Esophagus squamous epithelium (tissue), 5 donors: ENCODE measurements around the gene KLHL33. TPM values are rescaled to one million over a fixed set of nuclear protein-coding genes. Genes with fewer than 3 reads are reported as not detected.

Experiments
- DNase-seq: peaks from one replicate; lab custom pipeline; 2025; lab: John Stamatoyannopoulos, UW
- H3K27ac ChIP-seq, 4 donors: fragments of 200-600 bp; sonication (generic); one replicate each; pipeline ENCODE4 v1.5.1; 2016 to 2019; ENCODE audit warnings: mild to moderate bottlenecking in 1 of 4
- H3K27me3 ChIP-seq, 4 donors: fragments of 200-600 bp; sonication (generic); 1 replicate in 3 of 4; 2 replicates in 1 of 4; pipeline versions ENCODE4 v1.5.1 to v1.6.0; 2017 to 2021; ENCODE audit warnings: antibody characterized with exemption in 1 of 4
- H3K36me3 ChIP-seq, 3 donors: fragments of 200-600 bp; sonication (generic); one replicate each; pipeline ENCODE4 v1.5.1; 2016 to 2019
- H3K4me1 ChIP-seq, 3 donors: fragments of 200-600 bp; sonication (generic); one replicate each; pipeline ENCODE4 v1.5.1; 2017 to 2019
- H3K4me3 ChIP-seq, 4 donors: fragments of 200-600 bp; sonication (generic); 1 replicate in 3 of 4; 2 replicates in 1 of 4; pipeline ENCODE4 v1.5.1; 2016 to 2019; ENCODE audit warnings: mild to moderate bottlenecking in 2 of 4, moderate library complexity in 1 of 4
- H3K9me3 ChIP-seq, 3 donors: fragments of 200-600 bp; sonication (generic); one replicate each; pipeline ENCODE4 v1.5.1; 2016 to 2019
- CTCF ChIP-seq, 6 experiments: fragments of 450-650 bp in 4 of 6; fragments of 200-600 bp in 2 of 6; sonication (generic) in 2 of 6; IDR thresholded peaks; one replicate each; pipeline ENCODE4 v1.5.1; 2016 to 2019; ENCODE audit warnings: antibody characterized with exemption in 6 of 6, mild to moderate bottlenecking in 4 of 6, moderate library complexity in 4 of 6
- POLR2A ChIP-seq, 4 donors: fragments of 450-650 bp; IDR thresholded peaks; one replicate each; pipeline ENCODE4 v1.6.1; 2017; ENCODE audit warnings: antibody characterized with exemption in 4 of 4, mild to moderate bottlenecking in 4 of 4, moderate library complexity in 3 of 4
- WGBS, 2 donors: methylation state at CpG; one replicate each; pipeline ENCODE4 v1.1.5; 2018; 5-methylcytosine and 5-hydroxymethylcytosine counted together
- intact Hi-C: fragments of 100-400 bp; cut with DNase I; formaldehyde crosslinking; loops from one replicate; pipeline ENCODE4 v1.15.0; 2022
- total RNA-seq, 4 donors: library from RNA; depleted of rRNA; stranded (reverse); fragments of >200 nt; gene quantifications; one replicate each; pipeline ENCODE4 v1.1.0, GENCODE V29; 2016
- donor health status: DM: yes; HTN: yes; CAD: no.

KLHL33 gene
- total RNA-seq, 4 donors from 2014 or later: 0.57 TPM; not detected in 3

- intact Hi-C loops: no loop called here
- H3K27ac ChIP-seq: peak within 1 kb of the TSS; percentile 93 to 98 (median 94)
- DNase-seq: peak; percentile 31
- H3K4me1 ChIP-seq: peaks cover 0 to 35% (median 17%) of the 10 kb centered on the region in 3 donors
- 0 to 1% methylated on average over 13 to 14 of the region's 40 CpGs for WGBS, 2 donors
- no peaks in the 10 kb centered on the region for H3K27me3 ChIP-seq
- no peaks in the 10 kb centered on the region for H3K9me3 ChIP-seq
- TF ChIP-seq POLR2A (IDR thresholded peaks at IDR 0.05) (peak; percentile 15 to 98 (median 96)), CTCF (IDR thresholded peaks at IDR 0.05) (no peak)
- H3K36me3 ChIP-seq: peaks cover 0 to 24% (median 10%) of the 10 kb centered on the region in 3 donors
- peak within 1 kb of the TSS; percentile 82 to 91 (median 87) for H3K4me3 ChIP-seq
Observed at GRCh38 chr14:20469242-20469889, 33.4 kb upstream of the KLHL33 start, which contains the start of gene PNP. Gene PNP, plus strand, starts transcription at chr14:20469406. Its CDS starts 119 bp downstream, at chr14:20469525.

- Histone ChIP-seq H3K4me3 (peak overlapping the region; percentile 82 to 91 (median 87)), H3K4me1 (peaks cover 0 to 35% (median 17%) of the 10 kb centered on the region in 3 donors), H3K27ac (peak overlapping the region; percentile 93 to 98 (median 94)), H3K36me3 (peaks cover 0 to 18% (median 9%) of the 10 kb centered on the region in 3 donors), H3K9me3 (no peaks in the 10 kb centered on the region), H3K27me3 (no peaks in the 10 kb centered on the region)
- DNase-seq: no peak
- TF ChIP-seq POLR2A (IDR thresholded peaks at IDR 0.05): no peak
- no peak for TF ChIP-seq CTCF (IDR thresholded peaks at IDR 0.05)
- intact Hi-C loops: no loop called here
- WGBS, 2 donors: 27 to 47% methylated on average over 8 to 16 of the region's 16 CpGs
Observed at GRCh38 chr14:20468764-20469241, 32.8 kb upstream of the KLHL33 start.

GRCh38 chr14:20461225-20462141 lies 25.5 kb upstream of the KLHL33 start, which contains the start of gene PIP4P1:
Gene PIP4P1, minus strand, starts transcription at chr14:20461434. Its CDS starts 109 bp downstream, at chr14:20461325.
- Histone ChIP-seq H3K36me3 (peaks cover 19 to 36% (median 28%) of the 10 kb centered on the region in 3 donors), H3K9me3 (no peaks in the 10 kb centered on the region), H3K27ac (peak within 1 kb of the TSS; percentile 97 to 100 (median 100)), H3K27me3 (no peaks in the 10 kb centered on the region), H3K4me3 (peak within 1 kb of the TSS; percentile 72 to 100 (median 99)), H3K4me1 (peaks cover 13 to 51% (median 20%) of the 10 kb centered on the region in 3 donors)
- TF ChIP-seq CTCF (IDR thresholded peaks at IDR 0.05) (peak in 1 of 6 experiments; percentile 8), POLR2A (IDR thresholded peaks at IDR 0.05) (peak in 3 of 4 donors; percentile 84 to 96 (median 93))
- intact Hi-C loops: no loop called here
- peak; percentile 98 for DNase-seq
- 1 to 2% methylated on average over 13 to 20 of the region's 67 CpGs for WGBS, 2 donors

- Histone ChIP-seq H3K4me1 (peaks cover 17 to 59% (median 24%) of the 10 kb centered on the region in 3 donors), H3K9me3 (no peaks in the 10 kb centered on the region), H3K27ac (peak overlapping the region; percentile 97 to 100 (median 100)), H3K27me3 (no peaks in the 10 kb centered on the region), H3K4me3 (peak overlapping the region; percentile 72 to 100 (median 99)), H3K36me3 (peaks cover 19 to 37% (median 29%) of the 10 kb centered on the region in 3 donors)
- TF ChIP-seq CTCF (IDR thresholded peaks at IDR 0.05) (no peak), POLR2A (IDR thresholded peaks at IDR 0.05) (no peak)
- no peak for DNase-seq
- WGBS, 2 donors: 7 to 16% methylated on average over 7 to 8 of the region's 32 CpGs
- intact Hi-C loops: no loop called here
Observed at GRCh38 chr14:20460458-20461224, 24.7 kb upstream of the KLHL33 start.
